ENCODE results near the gene NAV2.
A peak's percentile ranks its signal among the peaks of the same experiment; 100 is the strongest.

The NAV2 gene

DNA sequence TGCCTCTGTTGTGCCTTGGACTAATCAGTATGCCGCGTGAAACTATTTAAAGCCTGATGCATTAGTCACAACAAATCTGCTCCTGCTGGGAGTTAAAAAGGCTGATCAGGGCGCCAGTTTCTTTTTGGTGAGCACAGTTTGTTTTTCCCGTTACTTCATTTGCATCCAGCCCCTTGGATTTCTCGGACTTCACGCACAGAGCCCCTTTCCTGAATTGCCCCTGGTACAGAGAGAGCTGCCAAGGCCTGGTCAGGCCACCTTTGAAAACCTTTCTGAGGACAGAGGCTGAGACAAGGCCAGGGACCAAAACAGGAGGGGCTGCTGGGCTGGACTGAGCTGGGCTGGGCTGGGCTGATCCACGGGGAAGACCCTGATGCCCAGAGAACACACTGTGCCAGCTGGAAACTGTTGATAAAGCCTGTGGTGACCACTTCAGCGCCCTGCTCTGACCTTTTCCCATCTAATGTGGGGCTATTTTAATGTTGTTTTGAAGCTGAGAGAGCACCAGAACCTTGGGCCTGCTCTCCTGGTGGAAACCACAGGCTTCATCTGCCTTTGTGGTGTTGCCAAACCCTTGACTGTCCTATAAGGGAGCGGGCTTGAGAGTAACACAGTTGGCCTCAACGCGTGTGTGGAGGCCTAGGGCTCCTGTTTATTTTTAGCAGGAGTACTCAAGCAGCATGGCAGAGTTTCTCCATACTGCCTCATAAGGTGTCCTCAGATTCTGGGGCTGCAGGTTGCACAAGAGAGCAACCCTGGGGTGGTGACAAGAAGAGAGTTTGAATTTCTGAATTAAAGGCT lies 44.2 kb downstream of the NAV2 start:
- Histone ChIP-seq H3K27ac (no peak overlapping the region), H3K27me3 (replicated peaks) (no peaks in the 10 kb centered on the region), H3K4me3 (ENCODE audit: low read depth, low read length) (no peak overlapping the region), H3K36me3 (replicated peaks) (no peaks in the 10 kb centered on the region)
- in situ Hi-C loops (cut with HindIII; ENCODE audit: low pct_ligation_motif_present, low sequenced_read_pairs), result no loop called here
- TF ChIP-seq, protein P1, sequence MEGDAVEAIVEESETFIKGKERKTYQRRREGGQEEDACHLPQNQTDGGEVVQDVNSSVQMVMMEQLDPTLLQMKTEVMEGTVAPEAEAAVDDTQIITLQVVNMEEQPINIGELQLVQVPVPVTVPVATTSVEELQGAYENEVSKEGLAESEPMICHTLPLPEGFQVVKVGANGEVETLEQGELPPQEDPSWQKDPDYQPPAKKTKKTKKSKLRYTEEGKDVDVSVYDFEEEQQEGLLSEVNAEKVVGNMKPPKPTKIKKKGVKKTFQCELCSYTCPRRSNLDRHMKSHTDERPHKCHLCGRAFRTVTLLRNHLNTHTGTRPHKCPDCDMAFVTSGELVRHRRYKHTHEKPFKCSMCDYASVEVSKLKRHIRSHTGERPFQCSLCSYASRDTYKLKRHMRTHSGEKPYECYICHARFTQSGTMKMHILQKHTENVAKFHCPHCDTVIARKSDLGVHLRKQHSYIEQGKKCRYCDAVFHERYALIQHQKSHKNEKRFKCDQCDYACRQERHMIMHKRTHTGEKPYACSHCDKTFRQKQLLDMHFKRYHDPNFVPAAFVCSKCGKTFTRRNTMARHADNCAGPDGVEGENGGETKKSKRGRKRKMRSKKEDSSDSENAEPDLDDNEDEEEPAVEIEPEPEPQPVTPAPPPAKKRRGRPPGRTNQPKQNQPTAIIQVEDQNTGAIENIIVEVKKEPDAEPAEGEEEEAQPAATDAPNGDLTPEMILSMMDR (IDR thresholded peaks at IDR 0.05; ENCODE audit: low read depth, low read length, missing control alignments), result no peak
- peak; percentile 14 for DNase-seq

DNA sequence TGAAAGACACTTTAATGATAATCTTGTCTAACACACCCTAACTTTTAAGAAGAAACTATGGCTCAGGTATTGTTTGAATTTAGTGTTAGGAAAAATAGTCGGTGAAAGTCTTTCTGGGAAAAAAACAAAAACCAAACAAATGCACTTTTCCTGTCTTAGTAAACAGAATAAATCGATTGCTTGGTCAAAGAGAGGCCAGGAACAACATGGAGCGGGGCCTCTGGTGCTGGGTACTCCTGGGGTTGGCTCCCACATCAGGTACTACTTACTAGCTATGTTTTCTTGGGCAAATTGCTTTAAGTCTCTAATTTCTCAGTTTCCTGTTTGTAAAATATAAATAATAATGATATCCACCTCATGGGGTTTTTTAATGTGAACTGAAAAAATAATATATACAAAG lies 46.8 kb downstream of the NAV2 start:
- DNase-seq, result no peak
- no peaks in the 10 kb centered on the region for H3K27me3 ChIP-seq (replicated peaks)
- H3K4me3 ChIP-seq (ENCODE audit: low read depth, low read length), result no peak overlapping the region
- H3K27ac ChIP-seq, result no peak overlapping the region
- TF ChIP-seq, protein P1 (IDR thresholded peaks at IDR 0.05; ENCODE audit: low read depth, low read length, missing control alignments), result no peak
- in situ Hi-C loops (cut with HindIII; ENCODE audit: low pct_ligation_motif_present, low sequenced_read_pairs), result no loop called here
- no peaks in the 10 kb centered on the region for H3K36me3 ChIP-seq (replicated peaks)

DNA sequence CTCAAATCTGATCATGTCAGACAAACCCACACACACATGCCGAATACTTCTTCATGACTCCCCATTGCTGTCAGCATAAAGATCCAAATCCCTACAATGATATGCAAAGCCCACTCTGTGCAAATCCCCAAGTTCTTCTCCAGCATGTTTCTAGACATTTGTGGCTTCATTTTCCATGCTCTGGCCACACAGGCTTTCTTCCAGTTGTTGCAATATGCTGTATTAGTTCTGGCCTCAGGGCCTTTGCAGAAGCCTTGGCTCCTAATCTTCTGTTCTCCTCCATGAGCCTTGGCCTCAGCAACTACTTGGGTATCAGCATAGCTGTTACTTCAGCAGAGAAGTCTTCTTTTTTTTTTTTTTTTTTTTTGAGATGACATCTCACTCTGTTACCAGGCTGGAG lies 49.6 kb downstream of the NAV2 start:
- H3K27ac ChIP-seq, result no peak overlapping the region
- H3K27me3 ChIP-seq (replicated peaks), result no peaks in the 10 kb centered on the region
- no peaks in the 10 kb centered on the region for H3K36me3 ChIP-seq (replicated peaks)
- H3K4me3 ChIP-seq (ENCODE audit: low read depth, low read length), result no peak overlapping the region
- in situ Hi-C loops (cut with HindIII; ENCODE audit: low pct_ligation_motif_present, low sequenced_read_pairs), result no loop called here
- TF ChIP-seq, protein P1 (IDR thresholded peaks at IDR 0.05; ENCODE audit: low read depth, low read length, missing control alignments), result no peak
- DNase-seq, result no peak

DNA sequence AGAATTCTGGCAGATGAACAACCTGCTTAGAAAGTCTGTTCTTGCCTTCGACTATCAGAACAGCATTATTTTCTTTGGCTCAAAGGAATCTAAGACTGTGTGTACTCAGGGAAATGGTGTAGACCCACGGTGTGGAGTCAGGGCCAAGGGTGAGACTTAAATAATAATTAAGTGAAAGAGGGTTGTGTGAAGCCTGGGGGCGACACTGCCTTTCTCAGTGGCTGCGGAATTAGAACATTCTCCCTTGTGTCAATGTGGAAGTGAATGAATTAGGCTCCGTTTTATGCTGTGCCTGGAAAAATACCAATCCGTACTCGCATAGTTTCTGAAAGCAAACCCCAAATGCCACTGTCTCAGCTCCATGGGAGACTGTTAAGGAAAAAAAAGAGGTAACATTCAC lies 50.7 kb downstream of the NAV2 start:
- in situ Hi-C loops (cut with HindIII; ENCODE audit: low pct_ligation_motif_present, low sequenced_read_pairs), result no loop called here
- TF ChIP-seq, protein P1 (IDR thresholded peaks at IDR 0.05; ENCODE audit: low read depth, low read length, missing control alignments), result no peak
- H3K4me3 ChIP-seq (ENCODE audit: low read depth, low read length), result no peak overlapping the region
- no peaks in the 10 kb centered on the region for H3K27me3 ChIP-seq (replicated peaks)
- no peak overlapping the region for H3K27ac ChIP-seq
- no peaks in the 10 kb centered on the region for H3K36me3 ChIP-seq (replicated peaks)
- no peak for DNase-seq

DNA sequence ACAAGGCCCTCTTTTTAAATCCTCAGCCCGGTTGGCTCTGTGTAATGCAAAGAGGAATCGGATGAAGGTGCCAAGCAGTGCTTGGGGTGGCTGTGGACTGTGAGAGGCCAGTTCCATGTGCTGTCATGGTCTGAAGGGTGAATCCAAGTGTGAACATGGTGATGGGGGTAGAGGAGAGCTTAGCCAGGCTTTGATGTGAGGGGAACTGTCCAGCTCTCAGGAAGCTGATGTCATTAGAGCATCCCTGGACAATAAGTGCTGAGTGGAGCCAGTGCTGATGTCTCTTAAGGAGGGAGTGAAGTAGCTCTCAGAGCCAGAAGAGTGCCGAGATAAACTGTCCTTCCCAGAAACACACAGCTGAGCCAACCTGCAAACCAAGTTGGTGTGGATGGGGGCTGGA lies 53.6 kb downstream of the NAV2 start:
- DNase-seq, result peak; percentile 20
- no peak overlapping the region for H3K4me3 ChIP-seq (ENCODE audit: low read depth, low read length)
- H3K27ac ChIP-seq, result no peak overlapping the region
- H3K36me3 ChIP-seq (replicated peaks), result no peaks in the 10 kb centered on the region
- in situ Hi-C loops (cut with HindIII; ENCODE audit: low pct_ligation_motif_present, low sequenced_read_pairs), result no loop called here
- H3K27me3 ChIP-seq (replicated peaks), result no peaks in the 10 kb centered on the region
- TF ChIP-seq, protein P1 (IDR thresholded peaks at IDR 0.05; ENCODE audit: low read depth, low read length, missing control alignments), result no peak

- no peak overlapping the region for H3K27ac ChIP-seq
- DNase-seq, result no peak
- H3K27me3 ChIP-seq (replicated peaks), result no peaks in the 10 kb centered on the region
- H3K4me3 ChIP-seq (ENCODE audit: low read depth, low read length), result no peak overlapping the region
- in situ Hi-C loops (cut with HindIII; ENCODE audit: low pct_ligation_motif_present, low sequenced_read_pairs), result no loop called here
- no peaks in the 10 kb centered on the region for H3K36me3 ChIP-seq (replicated peaks)
- TF ChIP-seq, protein P1 (IDR thresholded peaks at IDR 0.05; ENCODE audit: low read depth, low read length, missing control alignments), result no peak
These were observed 54.2 kb downstream of the NAV2 start for GRCh38 chr11:19766810-19767209.
